Peyer's patch (tissue), 4 donors: ENCODE results near the gene ERCC8. TPM values are rescaled to one million over a fixed set of nuclear protein-coding genes. Genes with fewer than 3 reads are reported as not detected.

Experiments
- DNase-seq, 3 donors: peaks; one replicate each; pipeline ENCODE4 v3.0.0-alpha.2; 2017 to 2019
- H3K27ac ChIP-seq, 4 donors: fragments of 200-600 bp; sonication (generic); one replicate each; pipeline ENCODE4 v1.5.1; 2016 to 2019
- H3K27me3 ChIP-seq, 2 donors: fragments of 200-600 bp; sonication (generic); one replicate each; pipeline ENCODE4 v1.5.1; 2019
- H3K36me3 ChIP-seq, 3 donors: fragments of 200-600 bp; sonication (generic); one replicate each; pipeline ENCODE4 v1.5.1; 2016 to 2019
- H3K4me1 ChIP-seq, 4 donors: fragments of 200-600 bp; sonication (generic); one replicate each; pipeline ENCODE4 v1.5.1; 2016 to 2019
- H3K4me3 ChIP-seq, 4 donors: fragments of 200-600 bp; sonication (generic); 1 replicate in 3 of 4; 2 replicates in 1 of 4; pipeline ENCODE4 v1.5.1; 2016 to 2019; ENCODE audit warnings: mild to moderate bottlenecking in 1 of 4
- H3K9me3 ChIP-seq, 4 donors: fragments of 200-600 bp; sonication (generic); one replicate each; pipeline ENCODE4 v1.5.1; 2016 to 2019; ENCODE audit warnings: mild to moderate bottlenecking in 1 of 4
- POLR2A ChIP-seq, 2 donors: fragments of 450-650 bp; IDR thresholded peaks; one replicate each; pipeline ENCODE4 v1.5.1; 2017; ENCODE audit warnings: antibody characterized with exemption in 2 of 2, mild to moderate bottlenecking in 2 of 2, moderate library complexity in 2 of 2
- total RNA-seq, 4 donors: library from RNA; depleted of rRNA; stranded (reverse); fragments of >200 nt; gene quantifications; one replicate each; pipeline ENCODE4 v1.1.0, GENCODE V29; 2016
- TF ChIP-seq, protein P1 (sequence below), 6 experiments: fragments of 450-650 bp in 4 of 6; fragments of 200-600 bp in 2 of 6; sonication (generic) in 1 of 6; IDR thresholded peaks; one replicate each; pipeline ENCODE4 v1.5.1; 2017 to 2019; ENCODE audit warnings: antibody characterized with exemption in 6 of 6, mild to moderate bottlenecking in 3 of 6, moderate library complexity in 1 of 6

The ERCC8 gene
- total RNA-seq, 4 donors from 2014 or later = 7.2 to 15.2 (median 7.7) TPM

- no peak for DNase-seq
- H3K27ac ChIP-seq = no peak overlapping the region
- no peaks in the 10 kb centered on the region for H3K4me1 ChIP-seq
- TF ChIP-seq, protein P1, sequence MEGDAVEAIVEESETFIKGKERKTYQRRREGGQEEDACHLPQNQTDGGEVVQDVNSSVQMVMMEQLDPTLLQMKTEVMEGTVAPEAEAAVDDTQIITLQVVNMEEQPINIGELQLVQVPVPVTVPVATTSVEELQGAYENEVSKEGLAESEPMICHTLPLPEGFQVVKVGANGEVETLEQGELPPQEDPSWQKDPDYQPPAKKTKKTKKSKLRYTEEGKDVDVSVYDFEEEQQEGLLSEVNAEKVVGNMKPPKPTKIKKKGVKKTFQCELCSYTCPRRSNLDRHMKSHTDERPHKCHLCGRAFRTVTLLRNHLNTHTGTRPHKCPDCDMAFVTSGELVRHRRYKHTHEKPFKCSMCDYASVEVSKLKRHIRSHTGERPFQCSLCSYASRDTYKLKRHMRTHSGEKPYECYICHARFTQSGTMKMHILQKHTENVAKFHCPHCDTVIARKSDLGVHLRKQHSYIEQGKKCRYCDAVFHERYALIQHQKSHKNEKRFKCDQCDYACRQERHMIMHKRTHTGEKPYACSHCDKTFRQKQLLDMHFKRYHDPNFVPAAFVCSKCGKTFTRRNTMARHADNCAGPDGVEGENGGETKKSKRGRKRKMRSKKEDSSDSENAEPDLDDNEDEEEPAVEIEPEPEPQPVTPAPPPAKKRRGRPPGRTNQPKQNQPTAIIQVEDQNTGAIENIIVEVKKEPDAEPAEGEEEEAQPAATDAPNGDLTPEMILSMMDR (IDR thresholded peaks at IDR 0.05) = no peak
- TF ChIP-seq POLR2A (IDR thresholded peaks at IDR 0.05) = no peak
- no peaks in the 10 kb centered on the region for H3K36me3 ChIP-seq
- H3K9me3 ChIP-seq = no peaks in the 10 kb centered on the region
- H3K27me3 ChIP-seq = no peaks in the 10 kb centered on the region
- H3K4me3 ChIP-seq = no peak overlapping the region
These were observed 118.2 kb downstream of the ERCC8 start for GRCh38 chr5:60826653-60827052.

Other genes with a start within 250 kb of the ERCC8 start
- gene DEPDC1B, start 244.9 kb downstream of the ERCC8 start, total RNA-seq = 10 to 100 TPM; 10.5 to 13.2 (median 11.2) TPM
- gene ELOVL7, start 100.8 kb downstream of the ERCC8 start, total RNA-seq = 10 to 100 TPM in 3 of 4 donors, 1 to 10 TPM in 1; 5.8 to 77.6 (median 34.3) TPM
- gene NDUFAF2, start 135 bp upstream of the ERCC8 start, total RNA-seq = 10 to 100 TPM in 1 of 4 donors, 1 to 10 TPM in 3; 5.4 to 56.1 (median 7.3) TPM
- 10 to 100 TPM; 23.9 to 55.1 (median 36.9) TPM for gene SMIM15, start 217.4 kb upstream of the ERCC8 start, total RNA-seq